HG02678 (cell line): ENCODE results near the gene PCBP1.
"Not testable (repeated sequence)": the region's sequence is repeated elsewhere in the genome, so short reads cannot be mapped to it uniquely, and the experiment has no call there.

Experiments
- ATAC-seq: cut with Tn5 transposase; IDR thresholded peaks from one replicate; pipeline ENCODE4 v1.9.1; 2021; ENCODE audit warnings: mild to moderate bottlenecking, moderate library complexity; ENCODE audit not compliant: unreplicated experiment

The PCBP1 gene

DNA sequence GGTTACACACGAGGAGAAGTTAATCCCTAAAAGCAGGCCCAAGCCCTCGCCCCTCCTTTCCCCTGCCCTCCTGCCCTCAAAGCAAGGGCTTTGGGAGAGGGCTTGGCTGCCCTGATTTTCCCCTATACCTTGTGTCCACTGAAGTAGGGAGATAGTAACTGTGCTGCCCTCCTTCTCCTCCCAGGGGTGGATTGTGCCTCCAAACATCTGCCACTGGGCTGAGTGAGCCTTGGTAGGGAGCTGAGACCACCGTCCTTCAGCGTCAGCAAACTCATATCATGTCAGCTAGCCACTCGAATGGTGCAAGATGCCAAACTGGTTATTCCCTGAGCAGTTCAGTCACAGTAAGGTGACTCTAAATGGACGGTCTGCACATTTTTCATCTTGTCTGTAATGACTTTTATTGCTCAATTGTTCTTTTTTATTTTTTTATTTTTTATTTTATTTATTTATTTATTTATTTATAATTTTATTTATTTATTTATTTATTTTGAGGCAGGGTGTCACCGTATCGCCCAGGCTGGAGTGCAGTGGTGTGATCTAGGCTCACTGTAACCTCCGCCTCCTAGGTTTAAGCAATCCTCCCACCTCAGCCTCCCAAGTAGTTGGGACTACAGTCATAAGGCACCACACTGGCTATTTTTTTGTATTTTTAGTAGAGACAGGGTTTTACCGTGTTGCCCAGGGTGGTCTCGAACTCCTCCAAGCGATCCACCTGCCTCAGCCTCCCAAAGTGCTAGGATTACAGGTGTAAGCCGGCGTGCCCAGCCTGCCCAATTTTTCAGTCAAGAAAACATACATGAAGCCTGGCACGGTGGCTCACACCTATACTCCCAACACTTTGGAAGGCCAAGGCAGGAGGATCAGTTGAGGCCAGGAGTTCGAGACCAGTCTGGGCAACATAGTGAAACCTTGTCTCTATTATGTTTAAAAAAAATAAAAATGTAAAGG lies 8.7 kb downstream of the PCBP1 start:
- no peak for ATAC-seq

GRCh38 chr2:70098032-70098431 lies 10.8 kb downstream of the PCBP1 start:
- no peak for ATAC-seq

GRCh38 chr2:70099270-70099669 lies 12.0 kb downstream of the PCBP1 start:
- ATAC-seq: no peak

GRCh38 chr2:70101174-70101573 lies 13.9 kb downstream of the PCBP1 start:
- ATAC-seq: no peak

DNA sequence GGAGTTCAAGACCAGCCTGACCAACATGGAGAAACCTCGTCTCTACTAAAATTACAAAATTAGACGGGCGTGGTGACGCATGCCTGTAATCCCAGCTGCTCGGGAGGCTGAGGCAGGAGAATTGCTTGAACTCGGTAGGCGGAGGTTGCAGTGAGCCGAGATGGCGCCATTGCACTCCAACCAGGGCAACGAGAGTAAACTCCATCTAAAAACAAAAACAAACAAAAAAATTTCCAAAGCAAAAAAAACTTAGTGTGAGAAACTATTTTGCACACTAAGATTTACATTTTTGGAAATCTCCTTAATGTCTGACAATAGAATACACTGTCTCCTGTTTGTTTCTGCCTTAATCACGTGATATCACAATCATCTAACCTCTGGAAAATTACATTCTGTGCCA lies 14.4 kb downstream of the PCBP1 start:
- ATAC-seq: not testable (repeated sequence)

DNA sequence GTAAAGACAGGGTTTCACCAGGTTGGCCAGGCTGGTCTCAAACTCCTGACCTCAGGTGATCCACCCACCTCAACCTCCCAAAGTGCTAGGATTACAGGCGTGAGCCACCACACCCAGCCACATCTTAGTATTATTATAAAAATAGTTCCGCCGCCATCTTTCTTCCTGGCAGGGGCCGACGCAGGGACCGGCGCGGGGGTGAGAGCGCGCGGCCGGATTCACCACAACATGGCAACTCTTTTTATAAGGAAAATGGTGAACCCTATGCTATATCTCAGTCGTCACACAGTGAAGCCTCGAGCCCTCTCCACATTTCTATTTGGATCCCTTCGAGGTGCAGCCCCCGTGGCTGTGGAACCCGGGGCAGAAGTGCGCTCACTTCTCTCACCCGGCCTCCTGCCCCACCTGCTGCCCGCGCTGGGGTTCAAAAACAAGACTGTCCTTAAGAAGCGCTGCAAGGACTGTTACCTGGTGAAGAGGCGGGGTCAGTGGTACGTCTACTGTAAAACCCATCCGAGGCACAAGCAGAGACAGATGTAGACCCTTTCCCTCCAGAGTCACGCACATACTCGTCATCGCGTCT lies 15.1 kb downstream of the PCBP1 start:
- not testable (repeated sequence) for ATAC-seq

DNA sequence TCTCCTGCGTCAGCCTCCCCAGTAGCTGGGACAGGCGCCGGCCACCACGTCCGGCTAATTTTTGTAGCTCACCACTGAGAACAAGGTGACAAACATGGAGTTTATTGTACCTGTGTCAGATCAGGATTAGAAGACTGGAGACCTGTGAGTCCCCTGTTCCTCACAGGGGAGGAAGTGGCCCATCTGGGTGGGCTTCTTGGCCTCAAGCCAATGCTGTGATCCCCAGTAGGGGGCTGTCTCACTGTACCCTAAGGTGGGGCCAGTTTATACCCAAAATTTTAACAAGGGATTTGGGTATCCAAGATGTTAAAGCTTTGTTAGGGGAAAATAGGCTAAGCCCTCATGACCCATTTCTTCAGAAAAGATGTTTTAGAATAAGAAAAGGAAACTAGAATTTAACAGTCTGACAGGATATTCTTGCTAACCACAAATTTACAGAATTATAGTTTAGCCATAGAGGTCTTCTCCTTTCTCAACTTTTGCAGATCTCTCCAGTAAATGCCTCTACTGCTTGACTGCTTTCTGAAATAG lies 16.3 kb downstream of the PCBP1 start:
- ATAC-seq: peak; percentile 41

DNA sequence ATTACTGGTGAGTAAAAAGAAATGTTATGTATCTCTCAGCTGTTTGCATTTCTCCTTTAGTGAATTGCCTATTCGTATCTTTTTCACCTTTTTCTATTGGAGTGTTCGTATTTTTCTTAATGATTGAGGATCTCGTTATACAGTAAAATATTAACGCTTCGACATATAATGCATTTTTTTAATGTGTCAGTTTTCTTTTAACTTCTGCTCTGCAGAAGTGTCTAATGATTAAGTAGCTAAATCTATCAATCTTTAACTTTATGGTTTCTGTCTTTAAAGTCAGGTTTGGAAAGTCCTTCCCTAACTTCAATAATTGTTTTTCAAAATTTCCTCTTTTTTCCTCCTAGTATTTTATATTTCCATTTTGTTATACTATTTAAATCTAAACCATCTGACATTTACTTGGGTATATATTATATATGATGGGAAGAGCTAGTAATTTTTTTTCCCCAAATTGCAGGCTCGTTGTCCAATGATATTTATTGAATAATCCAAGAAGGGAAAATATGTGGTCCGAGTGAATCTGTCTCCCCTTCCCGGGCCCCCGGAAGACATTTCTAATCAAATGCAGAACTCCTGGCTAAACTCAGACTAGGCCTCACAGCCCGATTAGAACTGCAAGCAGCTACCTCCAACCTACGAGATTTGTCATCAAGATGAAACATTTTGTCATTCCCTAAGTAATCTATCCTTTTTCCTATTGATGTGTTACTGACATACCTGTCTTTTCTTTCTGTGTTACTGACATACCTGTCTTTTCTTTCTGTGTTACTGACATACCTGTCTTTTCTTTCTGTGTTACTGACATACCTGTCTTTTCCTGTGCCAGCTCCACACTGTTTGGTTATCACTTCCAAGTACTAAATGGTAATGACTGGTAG lies 17.2 kb downstream of the PCBP1 start:
- ATAC-seq: no peak

DNA sequence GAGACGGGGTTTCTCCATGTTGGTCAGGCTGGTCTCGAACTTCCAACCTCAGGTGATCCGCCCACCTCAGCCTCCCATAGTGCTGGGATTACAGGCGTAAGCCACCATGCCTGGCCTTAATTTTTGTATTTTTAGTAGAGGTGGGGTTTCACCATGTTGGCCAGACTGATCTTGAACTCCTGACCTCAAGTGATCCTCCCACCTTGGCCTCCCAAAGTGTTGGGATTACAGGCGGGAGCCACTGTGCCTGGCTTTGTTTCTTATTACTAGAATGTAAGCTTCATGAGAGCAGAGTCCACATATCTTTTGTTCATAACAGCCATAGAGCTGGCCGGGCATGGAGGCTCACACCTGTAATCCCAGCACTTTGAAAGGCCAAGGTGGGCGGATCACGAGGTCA lies 18.9 kb downstream of the PCBP1 start:
- not testable (repeated sequence) for ATAC-seq

DNA sequence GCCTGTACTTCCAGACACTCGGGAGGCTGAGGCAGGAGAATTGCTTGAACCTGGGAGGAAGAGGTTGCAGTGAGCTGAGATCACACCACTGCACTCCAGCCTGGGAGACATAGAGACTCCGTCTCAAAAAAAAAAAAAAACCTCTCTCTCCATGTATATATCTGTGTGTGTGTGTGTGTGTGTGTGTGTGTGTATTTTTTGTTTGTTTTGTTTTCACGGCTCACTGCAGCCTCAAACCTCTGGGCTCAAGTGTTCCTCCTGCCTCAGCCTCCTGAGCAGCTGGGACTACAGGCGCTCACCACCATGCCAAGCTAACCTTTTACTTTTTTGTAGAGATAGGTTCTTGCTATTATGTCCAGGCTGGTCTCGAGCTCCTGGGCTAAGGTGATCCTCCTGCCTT lies 23.1 kb downstream of the PCBP1 start:
- not testable (repeated sequence) for ATAC-seq

GRCh38 chr2:70111752-70112591 lies 24.7 kb downstream of the PCBP1 start:
- ATAC-seq: no peak

DNA sequence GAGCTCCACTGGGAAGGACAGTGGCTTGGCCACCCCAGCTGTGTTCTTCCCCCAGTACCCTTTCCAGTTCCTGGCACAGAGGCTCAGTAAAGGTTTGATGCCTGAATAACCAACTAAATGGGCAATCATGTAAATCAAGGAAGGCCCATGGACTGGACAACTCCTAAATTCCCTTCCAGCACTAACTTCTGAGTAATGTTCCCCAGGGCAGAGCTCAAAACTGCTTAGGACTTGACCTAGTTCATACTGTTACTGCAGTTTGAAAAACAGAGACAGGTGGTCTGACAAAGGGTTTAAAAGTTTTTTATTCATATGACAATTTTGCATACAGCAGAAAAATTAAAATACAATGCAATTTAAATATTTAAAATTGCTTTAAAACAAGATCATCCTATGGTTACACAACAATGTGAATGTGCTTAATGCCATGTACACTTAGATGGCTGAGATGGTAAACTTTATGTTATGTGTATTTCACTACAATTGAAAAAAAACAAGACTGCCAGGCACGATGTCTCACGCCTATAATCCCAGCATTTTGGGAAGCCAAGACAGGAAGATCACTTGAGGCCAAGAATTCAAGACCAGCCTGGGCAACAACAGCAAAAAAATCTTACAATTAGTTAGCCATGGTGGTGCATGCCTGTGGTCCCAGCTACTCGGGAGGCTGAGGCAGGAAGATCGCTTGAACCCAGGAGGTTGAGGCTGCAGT lies 26.2 kb downstream of the PCBP1 start:
- no peak for ATAC-seq

DNA sequence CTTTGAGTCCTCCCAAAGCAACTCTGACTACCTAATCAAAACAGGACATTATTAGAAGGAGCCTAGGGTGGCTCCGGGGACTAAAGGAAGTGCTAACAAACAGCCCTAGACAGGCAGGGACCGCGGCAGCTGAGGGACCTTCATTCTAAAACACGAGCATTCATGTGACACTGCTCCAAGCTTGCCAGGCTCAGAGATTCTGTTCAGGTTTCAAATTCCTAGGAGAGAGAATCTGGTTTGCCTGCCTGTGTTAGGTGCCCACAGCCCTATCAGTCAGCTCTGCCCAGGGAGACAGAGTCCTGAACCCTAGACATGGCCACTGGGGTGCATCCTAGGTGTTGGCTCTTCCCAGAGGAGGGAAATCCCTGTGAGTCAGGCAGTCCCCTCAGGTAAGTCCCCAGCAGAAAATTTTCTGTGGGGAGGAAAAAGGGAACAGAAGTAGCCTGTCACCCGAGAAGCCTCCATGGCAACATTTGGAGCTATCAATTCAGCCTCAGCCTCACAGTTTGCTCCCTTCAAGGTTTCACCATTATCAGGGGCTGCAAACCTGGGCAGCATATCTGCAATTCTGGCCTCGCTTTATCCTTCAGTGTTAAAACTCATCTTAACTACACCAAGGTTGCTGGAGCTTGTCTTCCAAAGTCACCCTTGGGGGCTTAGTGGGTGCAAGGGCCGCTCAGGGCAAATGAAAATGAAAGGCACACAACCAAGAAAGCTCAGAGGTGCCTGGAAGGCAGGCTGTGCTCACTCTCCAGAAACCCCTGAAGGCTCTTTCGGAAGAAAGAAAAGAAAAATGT lies 28.6 kb downstream of the PCBP1 start:
- ATAC-seq: peak; percentile 66

DNA sequence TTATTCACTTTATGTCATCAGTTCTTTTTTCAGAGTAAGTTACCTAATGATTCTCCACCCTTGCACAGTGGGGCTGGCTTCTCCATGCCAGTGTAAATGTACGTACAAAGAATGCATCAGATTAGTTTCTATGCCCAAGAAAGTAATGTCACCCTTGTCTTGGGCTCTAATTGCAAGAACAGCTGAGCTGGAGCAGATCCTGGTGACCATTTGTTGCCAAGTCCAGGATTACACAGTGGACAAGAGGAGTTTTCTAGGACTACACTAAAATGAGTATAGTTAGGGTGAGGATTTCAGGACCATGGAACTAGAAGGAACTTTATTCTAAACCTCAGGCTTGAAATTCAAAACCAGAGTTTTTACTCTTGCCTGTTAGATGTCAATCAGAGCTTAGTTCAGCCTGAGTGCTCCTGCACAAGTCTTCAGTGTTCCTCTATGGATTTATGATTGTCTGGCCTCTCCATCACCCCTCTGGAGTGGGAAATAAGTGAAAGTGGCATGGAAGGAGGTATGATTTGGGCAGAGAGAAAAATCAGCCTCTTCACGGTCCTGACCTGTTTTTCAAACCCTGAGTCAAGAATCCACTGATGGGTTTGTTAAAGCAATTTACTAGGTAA lies 29.8 kb downstream of the PCBP1 start:
- no peak for ATAC-seq

- ATAC-seq: no peak
Observed at GRCh38 chr2:70118798-70119454, 31.6 kb downstream of the PCBP1 start.

GRCh38 chr2:70121627-70122372 lies 34.5 kb downstream of the PCBP1 start:
- no peak for ATAC-seq

- ATAC-seq: no peak
Observed at GRCh38 chr2:70122470-70122869, 35.2 kb downstream of the PCBP1 start.
